NCI-H2196 treated with DMSO at 0.1 percent for 48 hours (cell line): Measurements from ENCODE around the gene SND1.

ENCODE experiments used
- DNase-seq: peaks from one replicate; lab custom pipeline; 2025; ENCODE audit not compliant: unreplicated experiment; lab: John Stamatoyannopoulos, UW

Gene SND1

DNA sequence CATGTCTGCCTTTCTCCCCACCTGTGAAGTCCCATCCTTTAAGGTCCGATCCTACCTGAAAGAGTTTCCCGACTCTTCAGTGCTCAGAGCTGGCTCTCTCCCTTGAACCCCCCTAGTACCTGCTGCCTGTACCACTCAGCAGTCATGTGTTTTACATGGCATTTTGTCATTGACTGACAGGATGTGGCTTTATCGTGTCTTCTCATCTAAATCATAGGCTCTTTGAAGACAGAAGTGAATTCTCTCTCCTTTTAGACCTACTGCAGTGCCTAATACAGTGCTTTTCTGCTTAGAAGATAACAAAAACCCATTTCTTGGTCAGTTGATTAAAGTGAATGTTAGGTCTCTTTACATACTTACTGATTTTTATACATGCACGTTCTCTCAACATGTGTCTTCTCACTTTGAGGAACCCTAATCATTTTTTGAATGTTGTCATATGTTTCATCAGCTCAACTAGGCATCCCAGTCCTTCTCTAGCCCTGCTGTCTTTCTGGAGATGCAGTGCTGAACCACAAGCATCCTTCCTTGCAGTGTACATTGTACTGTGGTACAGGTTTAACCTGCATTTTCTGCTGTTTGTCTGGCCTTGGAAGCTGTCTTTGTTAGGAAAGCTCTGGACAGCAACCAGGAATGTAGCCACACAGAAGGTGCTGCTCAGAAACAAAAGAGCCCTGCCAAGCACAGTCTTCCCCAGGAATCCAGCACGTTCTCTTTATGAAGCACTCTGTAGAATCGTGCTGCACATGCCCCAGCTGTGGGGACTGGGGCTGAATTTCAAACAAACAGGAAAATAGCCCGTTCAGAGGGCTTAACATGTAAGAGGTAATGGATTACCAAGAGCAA, 407.4 kb downstream of the SND1 start:
- no peak for DNase-seq

DNA sequence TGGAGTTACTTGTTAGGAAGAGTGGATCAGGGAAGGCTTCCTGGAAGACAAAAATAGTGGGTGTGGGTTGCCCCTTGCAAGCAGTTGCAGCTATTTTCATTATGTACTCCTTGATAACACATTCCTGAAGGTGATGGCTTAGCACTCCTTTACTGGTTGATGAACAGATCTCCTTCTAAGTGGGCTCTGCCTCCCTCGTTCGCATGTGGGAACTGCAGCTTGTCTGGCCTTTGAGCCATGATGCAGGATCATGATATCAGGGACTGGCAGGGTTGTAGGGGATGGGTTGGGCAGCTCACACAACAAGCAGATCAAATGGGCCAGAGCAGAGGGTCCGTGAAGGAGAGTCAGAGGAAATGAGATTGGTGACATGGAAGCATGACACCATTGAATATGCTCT, 408.0 kb downstream of the SND1 start:
- DNase-seq, result no peak

DNA sequence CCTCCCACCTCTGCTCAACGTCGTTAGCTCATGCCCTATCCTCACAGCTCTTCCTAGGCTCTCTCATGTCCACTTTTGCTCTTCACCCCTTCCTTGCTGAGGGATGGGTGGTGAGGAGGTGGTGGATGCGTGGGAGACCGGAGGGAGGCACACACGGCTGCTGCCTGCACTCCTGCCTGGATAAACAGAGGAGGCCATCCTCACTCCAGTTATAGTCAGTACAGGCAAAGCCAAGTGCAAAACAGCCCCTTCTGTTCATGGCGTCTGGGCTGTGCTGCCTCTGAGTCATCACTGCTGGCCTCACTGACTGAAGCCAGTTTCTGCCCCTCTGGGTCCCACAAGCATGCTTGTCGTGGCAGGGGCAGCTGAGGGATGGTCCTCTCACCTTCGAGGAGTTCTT, 411.1 kb downstream of the SND1 start:
- DNase-seq, result no peak

DNA sequence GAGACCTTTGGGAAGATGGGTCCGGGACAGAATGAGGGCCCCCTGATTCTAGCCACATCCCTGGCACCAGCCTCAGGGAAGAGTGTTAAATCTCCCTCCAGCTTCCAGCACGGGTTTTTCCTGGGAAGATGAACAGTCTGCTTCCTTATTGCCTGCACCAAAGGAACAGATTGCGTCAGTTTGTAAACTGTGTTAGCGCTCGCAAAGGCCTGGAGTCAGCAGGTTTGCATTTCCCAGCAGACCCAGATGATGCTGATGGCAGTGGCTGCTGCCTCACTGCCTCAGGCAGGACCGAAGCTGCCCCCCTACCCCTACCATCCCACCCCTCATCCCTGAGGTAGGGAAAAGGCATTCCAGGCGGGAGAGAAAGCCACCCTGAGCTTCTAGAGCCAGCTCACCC, 413.9 kb downstream of the SND1 start:
- no peak for DNase-seq

DNA sequence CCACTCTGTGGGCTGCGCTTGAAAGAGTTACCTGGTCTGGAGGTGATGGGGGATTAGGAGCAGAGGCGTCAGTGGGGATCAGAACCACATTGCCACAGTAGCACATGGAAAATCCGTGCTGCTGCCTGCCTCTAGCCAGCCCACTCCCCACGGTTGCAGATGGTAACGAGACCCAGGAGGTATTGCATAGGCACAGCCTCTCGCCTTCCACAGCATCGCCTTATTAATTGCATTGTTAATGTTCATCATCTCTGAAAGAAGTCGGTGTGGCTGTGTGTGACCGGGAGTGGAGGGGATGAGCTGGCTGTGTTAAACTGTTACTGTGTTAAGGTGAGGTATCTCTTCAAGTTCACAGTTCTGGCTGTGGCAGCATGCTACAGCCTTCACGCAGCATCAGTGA, 414.4 kb downstream of the SND1 start:
- no peak for DNase-seq

DNA sequence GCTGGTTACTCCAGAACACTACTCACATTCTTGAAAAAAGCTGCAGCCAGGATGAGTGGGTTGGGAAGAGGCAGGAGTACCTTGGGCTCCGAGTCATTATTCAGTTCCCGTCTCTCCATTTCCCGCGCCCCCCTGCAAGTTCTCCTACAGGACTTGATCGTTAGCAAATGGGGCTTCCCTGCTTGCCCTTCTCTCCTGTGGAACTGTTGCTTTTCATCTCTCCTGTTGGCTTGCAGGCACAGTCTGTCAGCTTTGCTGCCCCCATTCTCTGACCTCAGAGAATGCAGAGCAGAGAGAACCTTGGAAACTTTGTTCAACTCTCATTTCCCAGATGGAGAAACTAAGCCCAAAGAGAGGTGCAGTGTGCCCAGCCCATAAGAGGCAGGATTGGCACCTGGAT, 414.9 kb downstream of the SND1 start:
- no peak for DNase-seq

DNA sequence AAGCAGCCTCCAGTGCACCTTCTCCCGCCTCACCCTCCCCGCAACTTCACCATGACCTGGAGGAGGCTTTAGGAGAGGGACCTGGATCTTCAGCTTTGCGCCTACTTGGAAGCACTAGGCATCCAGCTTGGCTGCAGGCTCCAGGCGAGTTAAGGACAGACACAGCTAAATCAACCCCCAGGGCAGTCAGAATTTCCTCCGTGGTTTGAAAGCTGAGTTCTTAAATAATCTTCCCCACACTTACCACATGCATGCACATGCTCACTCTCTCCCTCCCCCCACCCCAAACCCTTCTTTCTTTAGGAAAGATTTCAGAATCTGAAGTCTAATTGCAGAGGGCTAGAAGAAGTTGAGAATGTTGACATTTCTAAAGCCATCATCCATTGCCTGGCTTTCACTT, 416.0 kb downstream of the SND1 start:
- no peak for DNase-seq

DNA sequence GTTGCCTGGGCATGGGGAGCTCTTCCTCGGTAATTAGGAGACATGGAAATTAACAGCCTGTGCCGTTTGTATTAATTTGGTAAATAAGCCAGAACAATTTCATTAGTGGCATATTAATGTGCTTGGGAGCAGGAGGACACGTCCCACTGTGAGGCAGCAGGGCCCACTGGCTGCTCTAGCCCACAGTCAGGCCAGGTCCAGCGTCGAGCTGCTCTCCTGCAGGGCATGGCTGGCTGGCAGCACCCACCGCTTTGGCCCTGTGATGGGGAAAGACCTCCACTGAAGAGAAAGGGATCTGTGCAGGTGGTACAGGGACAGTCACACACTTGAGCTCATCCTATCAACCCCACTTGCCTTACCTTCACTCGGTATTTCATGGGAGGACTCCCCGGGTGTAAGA, 416.8 kb downstream of the SND1 start:
- DNase-seq, result no peak

DNA sequence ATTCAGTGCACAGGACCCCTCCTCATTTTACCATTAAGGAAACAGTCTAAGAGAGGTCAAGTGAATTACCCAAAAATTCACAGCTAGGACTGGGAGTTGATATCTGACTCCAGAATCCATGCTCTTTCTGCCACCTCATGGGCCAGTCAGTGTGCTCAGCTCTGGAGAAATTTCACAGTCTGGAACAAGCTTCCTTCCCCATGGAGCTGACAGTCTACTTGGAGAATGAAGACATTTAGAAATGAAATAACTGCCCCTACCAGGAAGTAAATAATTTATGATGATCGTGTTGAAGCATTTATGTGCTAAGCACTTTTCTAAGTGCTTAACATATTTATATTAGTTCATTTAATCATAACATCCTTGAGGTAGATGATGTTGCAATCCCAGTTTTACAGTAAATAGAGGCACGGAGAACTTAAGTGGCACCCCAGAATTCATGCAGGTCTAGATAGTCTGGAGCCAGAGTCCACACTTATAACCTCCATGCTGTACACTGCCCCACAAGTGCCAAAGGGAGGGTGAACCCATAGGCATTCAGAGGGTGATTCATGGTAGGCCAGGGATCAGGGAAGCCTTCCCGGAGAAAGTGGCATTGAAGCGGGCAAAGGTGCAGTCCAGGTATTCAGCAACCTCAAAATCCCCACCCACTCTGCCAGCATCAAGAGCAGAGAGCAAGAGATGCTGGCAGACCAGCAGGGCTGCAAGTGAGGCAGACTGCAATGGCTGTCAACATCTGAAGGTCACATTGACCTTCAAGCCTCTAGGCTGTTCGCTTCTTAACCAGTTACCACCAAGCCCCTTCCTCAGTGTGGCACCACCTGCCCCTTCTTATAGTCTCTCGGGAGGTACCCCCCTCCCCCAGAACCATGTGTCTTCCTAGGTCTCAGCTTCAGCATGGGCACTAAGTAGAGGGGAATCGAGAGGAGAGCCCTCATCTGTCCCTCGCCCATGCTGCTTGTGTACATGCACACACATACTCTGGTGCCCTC, 417.7 kb downstream of the SND1 start:
- no peak for DNase-seq

DNA sequence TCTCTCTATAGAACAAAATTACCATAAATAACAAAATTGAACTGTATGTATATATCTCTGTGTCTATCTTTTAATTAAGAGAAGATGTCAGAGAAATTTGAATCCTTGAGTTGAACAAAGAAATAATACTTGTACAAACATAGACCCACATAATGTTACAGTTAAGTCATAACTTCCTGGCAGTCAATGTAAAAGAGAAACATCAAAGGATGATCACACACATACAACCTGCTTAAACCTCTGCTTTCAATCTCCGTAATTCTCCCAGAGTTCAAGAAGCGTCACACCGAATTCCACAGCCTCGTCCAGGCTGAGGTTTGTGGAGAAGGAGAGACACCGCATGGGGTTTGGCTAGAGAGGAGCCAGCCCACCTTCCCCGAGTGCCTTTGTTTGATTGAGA, 419.4 kb downstream of the SND1 start:
- DNase-seq, result no peak

DNA sequence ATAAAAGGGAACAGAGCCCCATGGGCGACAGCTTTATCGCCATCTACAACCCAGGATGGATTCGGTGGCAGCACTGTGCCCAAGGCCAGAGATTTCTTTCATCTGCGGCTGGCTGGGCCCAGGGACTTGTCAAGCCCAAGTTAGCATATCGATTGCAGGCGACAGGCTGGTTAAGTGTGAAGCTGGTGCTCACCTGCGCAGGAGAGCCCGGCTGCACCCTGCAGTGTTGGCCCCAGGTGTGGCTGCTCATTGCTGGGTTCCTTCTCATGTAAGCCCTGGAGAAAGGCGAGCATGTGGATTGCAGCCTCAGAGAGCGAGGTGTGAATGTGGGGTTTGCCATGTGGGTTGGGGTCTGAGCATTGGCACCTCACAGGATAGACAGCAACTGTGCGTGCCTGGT, 419.8 kb downstream of the SND1 start:
- no peak for DNase-seq

DNA sequence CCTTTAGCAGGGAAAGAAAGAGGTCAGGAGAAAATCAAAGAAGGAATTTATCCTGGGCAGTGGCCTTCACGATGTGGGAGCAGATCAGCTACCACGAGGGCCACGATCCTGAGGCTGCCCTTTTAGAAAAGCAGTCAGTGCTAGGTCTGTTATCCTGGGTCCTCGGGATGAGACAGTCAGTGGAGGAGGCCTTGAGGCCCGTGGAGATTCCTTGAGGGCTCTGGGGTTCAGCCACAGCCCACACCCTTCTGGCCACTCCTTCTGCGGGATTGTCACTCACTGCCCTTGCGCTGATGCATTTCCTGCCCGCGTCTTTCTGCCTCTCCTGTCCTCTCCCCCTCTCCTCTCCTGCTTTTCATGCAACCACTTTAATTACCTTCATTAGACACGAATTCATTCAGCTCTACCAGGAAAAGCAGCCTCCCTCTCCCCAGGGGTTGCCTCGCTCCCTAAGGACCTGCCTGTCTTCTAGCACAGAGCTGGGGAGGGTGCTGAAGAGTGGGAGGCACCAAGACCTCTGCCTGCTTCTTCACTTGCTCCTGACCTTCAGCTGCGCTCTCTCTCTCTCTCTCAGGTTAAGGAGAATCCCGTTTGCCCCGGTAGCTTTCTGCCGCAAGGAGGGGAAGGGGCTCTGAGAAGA, 421.8 kb downstream of the SND1 start:
- no peak for DNase-seq

DNA sequence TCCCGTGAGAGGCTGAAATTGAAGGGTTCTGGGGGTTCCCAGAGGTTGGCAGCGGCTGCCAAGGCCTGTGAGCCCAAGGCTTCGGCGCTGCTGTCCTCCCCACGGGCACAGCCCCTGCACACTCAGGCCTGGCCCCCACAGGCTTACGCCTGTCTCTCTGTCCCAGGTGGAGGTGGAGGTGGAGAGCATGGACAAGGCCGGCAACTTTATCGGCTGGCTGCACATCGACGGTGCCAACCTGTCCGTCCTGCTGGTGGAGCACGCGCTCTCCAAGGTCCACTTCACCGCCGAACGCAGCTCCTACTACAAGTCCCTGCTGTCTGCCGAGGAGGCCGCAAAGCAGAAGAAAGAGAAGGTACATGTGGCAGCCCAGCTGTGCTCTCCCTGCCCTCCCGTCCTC, 422.3 kb downstream of the SND1 start:
- DNase-seq, result no peak

DNA sequence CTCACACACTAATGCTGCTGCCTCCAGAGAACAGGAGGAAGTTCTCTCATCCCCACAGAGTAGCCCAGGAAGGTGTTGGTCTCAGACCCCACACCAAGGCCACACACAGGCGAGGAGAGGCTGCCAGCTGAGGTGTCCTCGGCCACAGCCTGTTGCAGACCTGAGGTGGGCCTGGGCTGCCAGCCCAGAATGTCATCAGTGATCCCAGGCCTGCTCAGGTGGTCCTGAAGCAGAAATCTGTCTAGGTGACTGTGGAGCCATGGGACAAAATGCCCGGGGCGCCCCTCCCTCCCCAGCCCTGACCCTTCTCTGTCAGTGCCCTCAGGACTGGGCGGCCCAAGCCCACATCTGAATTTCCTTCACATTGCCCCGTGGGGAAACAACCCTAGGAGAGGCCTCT, 422.7 kb downstream of the SND1 start:
- DNase-seq, result no peak

DNA sequence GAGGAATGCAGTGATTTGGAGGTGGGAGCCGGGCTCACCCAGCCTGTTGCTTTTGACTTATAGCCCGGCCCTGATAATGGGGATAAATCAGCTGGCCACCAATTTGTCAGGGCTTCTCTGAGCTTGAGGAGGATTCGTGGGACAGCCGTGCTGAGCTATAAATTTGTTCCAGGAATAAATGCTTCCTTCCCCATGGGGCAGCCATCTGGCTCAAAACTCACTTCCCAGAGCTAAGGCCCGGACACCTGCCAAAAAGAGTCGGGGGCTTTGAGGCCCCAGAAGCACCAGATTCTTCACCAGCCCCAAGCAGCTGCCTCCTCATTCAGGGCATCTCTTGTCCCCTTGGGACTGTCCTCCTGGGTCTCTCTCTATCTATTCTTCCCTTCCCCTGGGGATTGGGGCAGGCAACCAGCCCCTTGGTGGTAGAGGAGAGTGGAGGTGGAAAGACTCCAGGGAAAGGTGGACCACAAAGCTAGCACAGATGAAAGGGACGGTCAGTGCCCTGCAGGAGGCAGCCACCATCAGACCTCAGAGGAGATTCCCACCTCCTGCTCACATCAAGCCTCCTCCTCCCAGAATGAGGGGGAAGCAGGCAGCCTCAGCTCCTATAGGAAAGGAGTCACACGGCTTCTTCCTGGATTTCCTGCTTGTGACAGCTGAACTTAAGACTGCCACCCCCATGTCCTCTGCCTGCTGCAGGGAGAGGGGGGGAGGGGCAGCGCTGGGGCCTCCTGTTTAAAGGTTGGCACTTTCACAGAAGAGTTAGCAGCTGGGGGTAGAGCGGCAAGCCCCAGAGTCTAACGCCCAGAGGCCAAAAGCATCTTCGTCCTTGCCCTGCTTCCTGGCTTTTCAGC, 423.5 kb downstream of the SND1 start:
- DNase-seq, result no peak

DNA sequence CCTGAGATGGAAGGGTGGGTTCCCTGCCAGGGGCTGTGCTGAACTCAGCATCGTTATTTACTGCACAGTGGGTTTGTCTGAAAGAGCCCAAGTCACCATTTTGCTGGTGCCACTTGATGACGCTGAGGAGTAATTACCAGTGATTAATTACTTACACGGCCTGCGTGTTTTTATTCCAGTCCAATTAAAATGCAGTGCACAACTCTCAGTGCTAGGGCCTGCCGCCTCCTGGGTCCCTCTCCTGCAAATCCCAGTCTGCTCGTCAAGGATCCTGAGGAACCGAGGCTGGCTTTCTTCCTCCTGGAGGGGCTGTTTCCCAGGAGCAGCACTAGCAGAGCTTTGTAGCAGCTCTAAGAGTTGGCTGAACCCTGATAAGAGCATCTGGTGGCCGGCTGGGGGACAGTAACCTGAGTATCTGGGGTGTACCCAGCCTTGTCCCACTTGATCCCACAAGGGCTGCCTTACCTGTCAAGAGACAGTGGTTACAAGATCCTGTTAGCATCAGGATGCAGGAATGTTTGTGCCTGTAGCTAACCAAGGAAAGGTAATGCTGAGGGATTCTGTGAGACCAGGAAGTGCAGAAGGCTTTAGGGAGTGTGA, 424.3 kb downstream of the SND1 start:
- no peak for DNase-seq

DNA sequence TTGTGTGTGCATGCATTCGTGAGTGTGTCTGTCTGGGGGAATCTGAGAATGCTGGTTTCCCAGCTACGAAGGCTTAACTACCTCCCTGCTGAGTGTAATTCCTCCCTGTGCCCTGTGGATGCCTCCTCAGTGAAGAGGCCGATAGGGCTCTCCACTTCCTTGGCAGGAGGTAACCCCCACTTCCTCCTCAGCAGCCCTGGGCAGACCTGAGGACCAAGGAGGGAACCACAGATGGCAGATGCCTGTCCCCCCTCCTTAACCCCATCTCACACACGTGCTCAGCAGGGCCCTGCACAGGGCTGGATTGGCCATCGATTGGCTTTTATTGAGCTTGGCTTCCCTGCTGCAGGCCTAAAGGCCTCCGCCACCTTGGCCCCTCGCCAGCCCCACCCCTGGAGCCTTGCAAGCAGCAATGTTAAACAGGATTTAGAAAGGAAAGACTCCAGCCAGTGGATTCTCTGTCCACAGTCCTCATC, 424.8 kb downstream of the SND1 start:
- DNase-seq, result peak; percentile 35

DNA sequence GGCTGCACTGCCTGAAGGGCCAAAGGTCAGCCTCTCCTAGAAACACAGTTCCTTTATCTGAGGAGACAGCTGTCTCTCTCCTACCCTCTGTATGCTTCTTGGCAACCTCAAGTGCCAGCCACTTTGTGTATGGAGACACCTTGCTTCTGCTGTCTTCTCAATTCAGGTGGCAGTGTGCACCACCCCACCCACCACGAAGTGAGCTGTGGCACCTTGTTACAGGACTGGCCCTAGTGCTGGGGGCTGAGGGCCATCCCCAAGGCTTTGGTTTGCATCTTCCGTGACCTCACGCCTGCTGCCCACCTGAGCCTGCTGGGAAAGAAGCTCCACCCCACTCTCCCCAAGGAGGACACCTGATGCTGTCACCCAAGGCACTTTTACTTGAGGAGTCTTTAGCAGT, 426.3 kb downstream of the SND1 start:
- DNase-seq, result no peak

DNA sequence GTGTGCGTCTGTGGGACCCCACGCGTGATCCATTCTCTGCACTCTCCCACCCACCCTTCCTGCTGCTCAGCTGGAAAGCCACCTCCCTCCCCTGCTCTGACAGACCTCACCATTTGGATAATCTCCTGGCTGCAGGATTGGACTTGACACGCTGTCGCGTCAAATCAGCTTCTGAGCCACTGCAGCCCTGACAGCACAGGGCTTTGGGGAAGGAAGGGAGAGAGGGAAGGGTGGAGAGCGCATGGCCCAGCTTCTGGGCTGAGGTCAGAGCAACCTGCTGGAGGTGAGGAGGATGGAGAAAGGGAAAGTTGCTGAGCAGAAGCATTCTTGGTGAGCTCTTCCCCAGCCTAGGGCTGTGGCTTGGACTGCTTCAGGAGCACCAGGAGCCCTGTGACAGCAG, 428.2 kb downstream of the SND1 start:
- no peak for DNase-seq

DNA sequence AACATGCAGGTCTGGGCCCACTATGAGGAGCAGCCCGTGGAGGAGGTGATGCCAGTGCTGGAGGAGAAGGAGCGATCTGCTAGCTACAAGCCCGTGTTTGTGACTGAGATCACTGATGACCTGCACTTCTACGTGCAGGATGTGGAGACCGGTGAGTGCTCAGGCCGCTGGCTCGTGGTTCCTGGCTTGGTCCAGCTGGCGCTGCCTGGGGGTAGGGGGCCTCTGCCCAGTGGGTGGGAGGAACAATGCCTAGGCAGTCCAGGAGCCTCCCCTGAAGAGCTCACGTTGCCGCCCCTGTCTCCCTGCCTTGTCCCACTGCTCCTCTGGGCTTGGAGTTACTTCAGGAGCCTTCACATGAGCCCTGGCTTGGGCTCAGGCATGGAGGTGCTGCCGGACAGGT, 429.4 kb downstream of the SND1 start:
- no peak for DNase-seq
